HUES48 (cell line): Measurements from ENCODE around the gene CPEB3.

Experiments used
- H3K27ac ChIP-seq: one replicate; pipeline ENCODE4 v1.7.0; 2013; ENCODE audit warnings: low read depth, low read length, inconsistent platforms
- H3K27me3 ChIP-seq: 2 replicates; pipeline ENCODE4 v1.6.1; 2013; ENCODE audit warnings: mild to moderate bottlenecking, low read length; ENCODE audit not compliant: control insufficient read depth, insufficient read depth
- H3K36me3 ChIP-seq: 2 replicates; pipeline ENCODE4 v1.6.1; 2013; ENCODE audit warnings: low read length; ENCODE audit not compliant: control insufficient read depth, insufficient read depth
- H3K4me1 ChIP-seq: 2 replicates; pipeline ENCODE4 v1.6.1; 2013; ENCODE audit warnings: mild to moderate bottlenecking, low read length; ENCODE audit not compliant: control insufficient read depth, insufficient read depth
- H3K4me3 ChIP-seq: 2 replicates; pipeline ENCODE4 v1.5.1; 2013; ENCODE audit warnings: mild to moderate bottlenecking, low read depth, low read length
- H3K9ac ChIP-seq: 2 replicates; pipeline ENCODE4 v1.6.1; 2013; ENCODE audit warnings: mild to moderate bottlenecking, low read depth, low read length, moderate library complexity
- H3K9me3 ChIP-seq: 2 replicates; pipeline ENCODE4 v1.6.1; 2013; ENCODE audit warnings: low read length; ENCODE audit not compliant: control insufficient read depth, insufficient read depth

Gene CPEB3

GRCh38 chr10:92177546-92177945, 113.3 kb downstream of the CPEB3 start:
- Histone ChIP-seq H3K27ac (no peak overlapping the region), H3K4me1 (peaks cover 7% of the 10 kb centered on the region; the same call in 1 of the 2 replicates), H3K9me3 (no peaks in the 10 kb centered on the region), H3K36me3 (no peaks in the 10 kb centered on the region), H3K9ac (no peak overlapping the region), H3K27me3 (no peaks in the 10 kb centered on the region), H3K4me3 (no peak overlapping the region)

- H3K4me1 ChIP-seq, result no peaks in the 10 kb centered on the region
- H3K9me3 ChIP-seq, result no peaks in the 10 kb centered on the region
- no peaks in the 10 kb centered on the region for H3K27me3 ChIP-seq
- no peak overlapping the region for H3K9ac ChIP-seq
- H3K27ac ChIP-seq, result no peak overlapping the region
- H3K36me3 ChIP-seq, result no peaks in the 10 kb centered on the region
- H3K4me3 ChIP-seq, result no peak overlapping the region
Observed at GRCh38 chr10:92175164-92175563, 115.7 kb downstream of the CPEB3 start.

GRCh38 chr10:92173996-92174395, 116.9 kb downstream of the CPEB3 start:
- Histone ChIP-seq H3K9ac (no peak overlapping the region), H3K4me1 (no peaks in the 10 kb centered on the region), H3K27ac (no peak overlapping the region), H3K27me3 (no peaks in the 10 kb centered on the region), H3K4me3 (no peak overlapping the region), H3K9me3 (no peaks in the 10 kb centered on the region), H3K36me3 (no peaks in the 10 kb centered on the region)

- Histone ChIP-seq H3K9ac (no peak overlapping the region), H3K27me3 (no peaks in the 10 kb centered on the region), H3K36me3 (no peaks in the 10 kb centered on the region), H3K27ac (no peak overlapping the region), H3K9me3 (no peaks in the 10 kb centered on the region), H3K4me3 (no peak overlapping the region), H3K4me1 (no peaks in the 10 kb centered on the region)
Observed at GRCh38 chr10:92164036-92164696, 126.7 kb downstream of the CPEB3 start.

- no peaks in the 10 kb centered on the region for H3K27me3 ChIP-seq
- H3K4me1 ChIP-seq, result no peaks in the 10 kb centered on the region
- H3K9ac ChIP-seq, result no peak overlapping the region
- no peaks in the 10 kb centered on the region for H3K36me3 ChIP-seq
- no peak overlapping the region for H3K4me3 ChIP-seq
- H3K9me3 ChIP-seq, result no peaks in the 10 kb centered on the region
- H3K27ac ChIP-seq, result no peak overlapping the region
Observed at GRCh38 chr10:92162541-92162940, 128.3 kb downstream of the CPEB3 start.

- Histone ChIP-seq H3K9ac (no peak overlapping the region), H3K4me3 (no peak overlapping the region), H3K4me1 (no peaks in the 10 kb centered on the region), H3K27ac (no peak overlapping the region), H3K36me3 (no peaks in the 10 kb centered on the region), H3K9me3 (no peaks in the 10 kb centered on the region), H3K27me3 (no peaks in the 10 kb centered on the region)
Observed at GRCh38 chr10:92156874-92157773, 133.8 kb downstream of the CPEB3 start.

- no peaks in the 10 kb centered on the region for H3K27me3 ChIP-seq
- no peak overlapping the region for H3K27ac ChIP-seq
- no peaks in the 10 kb centered on the region for H3K9me3 ChIP-seq
- no peaks in the 10 kb centered on the region for H3K36me3 ChIP-seq
- H3K4me1 ChIP-seq, result no peaks in the 10 kb centered on the region
- no peak overlapping the region for H3K9ac ChIP-seq
- no peak overlapping the region for H3K4me3 ChIP-seq
Observed at GRCh38 chr10:92150823-92151222, 140.1 kb downstream of the CPEB3 start.

- Histone ChIP-seq H3K9me3 (no peaks in the 10 kb centered on the region), H3K9ac (no peak overlapping the region), H3K36me3 (no peaks in the 10 kb centered on the region), H3K4me1 (no peaks in the 10 kb centered on the region), H3K27ac (no peak overlapping the region), H3K27me3 (no peaks in the 10 kb centered on the region), H3K4me3 (no peak overlapping the region)
Observed at GRCh38 chr10:92149261-92149660, 141.6 kb downstream of the CPEB3 start.

GRCh38 chr10:92146781-92147180, 144.1 kb downstream of the CPEB3 start:
- Histone ChIP-seq H3K27ac (no peak overlapping the region), H3K9me3 (no peaks in the 10 kb centered on the region), H3K36me3 (no peaks in the 10 kb centered on the region), H3K27me3 (no peaks in the 10 kb centered on the region), H3K4me3 (no peak overlapping the region), H3K4me1 (no peaks in the 10 kb centered on the region), H3K9ac (no peak overlapping the region)

GRCh38 chr10:92146107-92146506, 144.8 kb downstream of the CPEB3 start:
- Histone ChIP-seq H3K4me3 (no peak overlapping the region), H3K36me3 (no peaks in the 10 kb centered on the region), H3K9ac (no peak overlapping the region), H3K27ac (no peak overlapping the region), H3K4me1 (no peaks in the 10 kb centered on the region), H3K9me3 (no peaks in the 10 kb centered on the region), H3K27me3 (no peaks in the 10 kb centered on the region)

- Histone ChIP-seq H3K9ac (no peak overlapping the region), H3K27ac (no peak overlapping the region), H3K27me3 (no peaks in the 10 kb centered on the region), H3K4me3 (no peak overlapping the region), H3K4me1 (no peaks in the 10 kb centered on the region), H3K9me3 (no peaks in the 10 kb centered on the region), H3K36me3 (no peaks in the 10 kb centered on the region)
Observed at GRCh38 chr10:92142949-92143348, 147.9 kb downstream of the CPEB3 start.
